Trophoblast cell (in vitro differentiated cells and primary cell): ENCODE measurements around the gene BTBD19.
A peak's percentile ranks its signal among the peaks of the same experiment; 100 is the strongest.

ENCODE experiments used
- DNase-seq, 2 donors: peaks; one replicate each; pipeline ENCODE4 v3.0.0-alpha.2; 2016
- H2AFZ ChIP-seq: 2 replicates; pipeline ENCODE4 v1.6.1; 2013; ENCODE audit warnings: low read length, moderate library complexity, mild to moderate bottlenecking; ENCODE audit not compliant: insufficient read depth, poor library complexity
- H2AK5ac ChIP-seq: 2 replicates; pipeline ENCODE4 v1.6.1; 2013; ENCODE audit warnings: mild to moderate bottlenecking, low read length
- H2BK120ac ChIP-seq: 2 replicates; pipeline ENCODE4 v1.6.1; 2013; ENCODE audit warnings: low read length, mild to moderate bottlenecking, moderate library complexity; ENCODE audit not compliant: insufficient read depth, poor library complexity
- H2BK12ac ChIP-seq: 2 replicates; pipeline ENCODE4 v1.6.1; 2013; ENCODE audit warnings: mild to moderate bottlenecking, low read length, moderate library complexity
- H2BK5ac ChIP-seq: 2 replicates; pipeline ENCODE4 v1.6.1; 2013; ENCODE audit warnings: low read length, low read depth, moderate library complexity, mild to moderate bottlenecking; ENCODE audit not compliant: poor library complexity
- H3K14ac ChIP-seq: 2 replicates; pipeline ENCODE4 v1.6.1; 2013; ENCODE audit warnings: mild to moderate bottlenecking, low read length
- H3K18ac ChIP-seq: 2 replicates; pipeline ENCODE4 v1.6.1; 2013; ENCODE audit warnings: mild to moderate bottlenecking, low read length
- H3K23ac ChIP-seq: 2 replicates; pipeline ENCODE4 v1.6.1; 2013; ENCODE audit warnings: low read length
- H3K27ac ChIP-seq: 2 replicates; pipeline ENCODE4 v1.5.1; 2013; ENCODE audit warnings: low read depth, mild to moderate bottlenecking, inconsistent platforms, low read length, moderate library complexity
- H3K27me3 ChIP-seq: 2 replicates; pipeline ENCODE4 v1.6.1; 2013; ENCODE audit warnings: inconsistent platforms, mild to moderate bottlenecking, low read length, moderate library complexity; ENCODE audit not compliant: insufficient read depth
- H3K36me3 ChIP-seq, 2 experiments: 1 replicate in 1 of 2; 2 replicates in 1 of 2; pipeline ENCODE4 v1.6.1; 2013; ENCODE audit warnings: low read length in 2 of 2, mild to moderate bottlenecking in 2 of 2, moderate library complexity in 1 of 2; ENCODE audit not compliant: insufficient read depth in 2 of 2, control insufficient read depth in 1 of 2
- H3K4ac ChIP-seq: 2 replicates; pipeline ENCODE4 v1.6.1; 2013; ENCODE audit warnings: low read depth, mild to moderate bottlenecking, low read length, moderate library complexity
- H3K4me1 ChIP-seq, 2 experiments: 1 replicate in 1 of 2; 2 replicates in 1 of 2; pipeline ENCODE4 v1.6.1; 2013; ENCODE audit warnings: low read length in 2 of 2, mild to moderate bottlenecking in 2 of 2, moderate library complexity in 1 of 2; ENCODE audit not compliant: insufficient read depth in 2 of 2, control insufficient read depth in 1 of 2
- H3K4me2 ChIP-seq: 2 replicates; pipeline ENCODE4 v1.6.1; 2013; ENCODE audit warnings: inconsistent platforms, mild to moderate bottlenecking, low read length, moderate library complexity
- H3K4me3 ChIP-seq: 2 replicates; pipeline ENCODE4 v1.5.1; 2013; ENCODE audit warnings: mild to moderate bottlenecking, low read depth, low read length, inconsistent platforms
- H3K79me1 ChIP-seq: one replicate; pipeline ENCODE4 v1.6.1; 2013; ENCODE audit warnings: low read length
- H3K79me2 ChIP-seq: 2 replicates; pipeline ENCODE4 v1.6.1; 2013; ENCODE audit warnings: low read length, mild to moderate bottlenecking; ENCODE audit not compliant: control insufficient read depth, insufficient read depth, poor library complexity
- H3K9ac ChIP-seq: 2 replicates; pipeline ENCODE4 v1.6.1; 2013; ENCODE audit warnings: mild to moderate bottlenecking, low read length
- H3K9me3 ChIP-seq: 2 replicates; pipeline ENCODE4 v1.6.1; 2013; ENCODE audit warnings: low read depth, mild to moderate bottlenecking, control low read depth, inconsistent platforms, low read length; ENCODE audit not compliant: insufficient read depth
- H4K12ac ChIP-seq: 2 replicates; pipeline ENCODE4 v1.6.1; 2013; ENCODE audit warnings: low read depth, mild to moderate bottlenecking, low read length, moderate library complexity
- H4K8ac ChIP-seq: 2 replicates; pipeline ENCODE4 v1.6.1; 2013; ENCODE audit warnings: low read depth, mild to moderate bottlenecking, low read length, moderate library complexity
- H4K91ac ChIP-seq: one replicate; pipeline ENCODE4 v1.6.1; 2013; ENCODE audit warnings: low read depth, mild to moderate bottlenecking, low read length, moderate library complexity
- WGBS: extraction: QIAGEN DNeasy Blood & Tissue Kit; methylation state at CpG from one replicate; pipeline ENCODE4 v1.1.7; 2013; ENCODE audit warnings: missing lambda C conversion rate; ENCODE audit not compliant: insufficient read length, insufficient coverage; ENCODE audit errors: extremely low coverage; 5-methylcytosine and 5-hydroxymethylcytosine counted together

The BTBD19 gene

GRCh38 chr1:44827197-44828002 is 19.1 kb downstream of the BTBD19 start:
- Histone ChIP-seq H2BK5ac (no peak overlapping the region), H2BK12ac (no peak overlapping the region), H3K27ac (no peak overlapping the region), H3K4me3 (no peak overlapping the region), H4K8ac (no peak overlapping the region), H3K18ac (no peak overlapping the region), H3K27me3 (no peaks in the 10 kb centered on the region), H3K79me2 (no peaks in the 10 kb centered on the region), H3K79me1 (no peaks in the 10 kb centered on the region), H3K9me3 (no peaks in the 10 kb centered on the region), H2AFZ (no peak overlapping the region), H3K4me1 (peaks cover 0 to 4% of the 10 kb centered on the region in 2 experiments), H3K23ac (no peak overlapping the region), H4K12ac (no peak overlapping the region), H3K4ac (no peak overlapping the region), H3K9ac (no peak overlapping the region), H2AK5ac (no peak overlapping the region), H4K91ac (no peak overlapping the region), H3K14ac (no peak overlapping the region), H3K4me2 (no peak overlapping the region), H2BK120ac (no peak overlapping the region), H3K36me3 (no peaks in the 10 kb centered on the region)
- WGBS = no CpG with 5 or more reads among the region's 28 CpGs
- peak in 1 of 2 donors; percentile 43 for DNase-seq

GRCh38 chr1:44828003-44828651 is 19.8 kb downstream of the BTBD19 start:
- Histone ChIP-seq H2AK5ac (peak overlapping the region; percentile 50), H3K36me3 (no peaks in the 10 kb centered on the region), H3K4me3 (no peak overlapping the region), H3K79me2 (no peaks in the 10 kb centered on the region), H3K27me3 (no peaks in the 10 kb centered on the region), H2BK12ac (no peak overlapping the region), H4K12ac (no peak overlapping the region), H3K9me3 (no peaks in the 10 kb centered on the region), H3K23ac (no peak overlapping the region), H2AFZ (peak overlapping the region; percentile 5), H3K4me2 (no peak overlapping the region), H3K18ac (no peak overlapping the region), H2BK120ac (no peak overlapping the region), H2BK5ac (no peak overlapping the region), H3K79me1 (no peaks in the 10 kb centered on the region), H3K9ac (no peak overlapping the region), H4K8ac (no peak overlapping the region), H4K91ac (no peak overlapping the region), H3K4ac (no peak overlapping the region), H3K14ac (no peak overlapping the region), H3K27ac (no peak overlapping the region), H3K4me1 (peaks cover 0 to 4% of the 10 kb centered on the region in 2 experiments)
- DNase-seq = no peak
- WGBS = no CpG with 5 or more reads among the region's 21 CpGs

GRCh38 chr1:44828841-44829440 is 20.6 kb downstream of the BTBD19 start:
- no peaks in the 10 kb centered on the region for H3K27me3 ChIP-seq
- H3K9ac ChIP-seq = no peak overlapping the region
- no peak overlapping the region for H2AFZ ChIP-seq
- no peaks in the 10 kb centered on the region for H3K79me2 ChIP-seq
- no peak overlapping the region for H4K91ac ChIP-seq
- H2AK5ac ChIP-seq = no peak overlapping the region
- no peaks in the 10 kb centered on the region for H3K9me3 ChIP-seq
- no peaks in the 10 kb centered on the region for H3K36me3 ChIP-seq
- no peaks in the 10 kb centered on the region for H3K79me1 ChIP-seq
- WGBS = no CpG with 5 or more reads among the region's 15 CpGs
- no peak overlapping the region for H2BK120ac ChIP-seq
- no peak overlapping the region for H3K14ac ChIP-seq
- no peak overlapping the region for H3K23ac ChIP-seq
- H2BK5ac ChIP-seq = no peak overlapping the region
- DNase-seq = no peak
- peaks cover 0 to 4% of the 10 kb centered on the region in 2 experiments for H3K4me1 ChIP-seq
- no peak overlapping the region for H4K8ac ChIP-seq
- H3K4ac ChIP-seq = no peak overlapping the region
- no peak overlapping the region for H3K4me3 ChIP-seq
- H3K27ac ChIP-seq = no peak overlapping the region
- no peak overlapping the region for H3K4me2 ChIP-seq
- no peak overlapping the region for H4K12ac ChIP-seq
- H3K18ac ChIP-seq = no peak overlapping the region
- no peak overlapping the region for H2BK12ac ChIP-seq

GRCh38 chr1:44829506-44830384 is 21.4 kb downstream of the BTBD19 start:
- no peak overlapping the region for H2BK5ac ChIP-seq
- H2BK120ac ChIP-seq = no peak overlapping the region
- no peaks in the 10 kb centered on the region for H3K79me1 ChIP-seq
- DNase-seq = no peak
- H4K12ac ChIP-seq = no peak overlapping the region
- no peaks in the 10 kb centered on the region for H3K9me3 ChIP-seq
- H3K27ac ChIP-seq = no peak overlapping the region
- H3K79me2 ChIP-seq = no peaks in the 10 kb centered on the region
- peak overlapping the region; percentile 13 for H4K8ac ChIP-seq
- no peaks in the 10 kb centered on the region for H3K36me3 ChIP-seq
- no peak overlapping the region for H3K14ac ChIP-seq
- no peak overlapping the region for H4K91ac ChIP-seq
- no peak overlapping the region for H3K4me3 ChIP-seq
- H2AFZ ChIP-seq = no peak overlapping the region
- peaks cover 0 to 4% of the 10 kb centered on the region in 2 experiments for H3K4me1 ChIP-seq
- no peak overlapping the region for H3K23ac ChIP-seq
- no CpG with 5 or more reads among the region's 12 CpGs for WGBS
- no peak overlapping the region for H3K4ac ChIP-seq
- no peak overlapping the region for H3K4me2 ChIP-seq
- H3K27me3 ChIP-seq = no peaks in the 10 kb centered on the region
- H2AK5ac ChIP-seq = no peak overlapping the region
- H2BK12ac ChIP-seq = no peak overlapping the region
- H3K9ac ChIP-seq = no peak overlapping the region
- no peak overlapping the region for H3K18ac ChIP-seq
